NOMO-1 (cell line): ENCODE measurements around the gene ARHGEF16.

Experiments used
- DNase-seq, 2 experiments: peaks; one replicate each; lab custom pipeline; 2025; ENCODE audit not compliant: unreplicated experiment in 2 of 2; lab: John Stamatoyannopoulos, UW

Gene ARHGEF16

GRCh38 chr1:3511306-3511705 is 56.8 kb downstream of the ARHGEF16 start:
- DNase-seq, result no peak

GRCh38 chr1:3511856-3512255 is 57.4 kb downstream of the ARHGEF16 start:
- no peak for DNase-seq

- no peak for DNase-seq
These were observed 59.9 kb downstream of the ARHGEF16 start for GRCh38 chr1:3514404-3514803.

GRCh38 chr1:3515272-3515671 is 60.8 kb downstream of the ARHGEF16 start:
- DNase-seq, result no peak

GRCh38 chr1:3515774-3516480 is 61.5 kb downstream of the ARHGEF16 start:
- no peak for DNase-seq

GRCh38 chr1:3516481-3516869 is 62.0 kb downstream of the ARHGEF16 start:
- no peak for DNase-seq

- DNase-seq, result no peak
These were observed 62.6 kb downstream of the ARHGEF16 start for GRCh38 chr1:3516911-3517675.

- DNase-seq, result no peak
These were observed 63.8 kb downstream of the ARHGEF16 start for GRCh38 chr1:3518256-3518655.

GRCh38 chr1:3518756-3519155 is 64.3 kb downstream of the ARHGEF16 start:
- DNase-seq, result no peak

- DNase-seq, result no peak
These were observed 64.9 kb downstream of the ARHGEF16 start for GRCh38 chr1:3519301-3519885.

- no peak for DNase-seq
These were observed 66.2 kb downstream of the ARHGEF16 start for GRCh38 chr1:3520419-3521378.

- no peak for DNase-seq
These were observed 67.0 kb downstream of the ARHGEF16 start for GRCh38 chr1:3521426-3521825.

GRCh38 chr1:3522112-3522511 is 67.6 kb downstream of the ARHGEF16 start:
- no peak for DNase-seq

GRCh38 chr1:3522564-3523265 is 68.2 kb downstream of the ARHGEF16 start:
- no peak for DNase-seq

GRCh38 chr1:3523980-3524379 is 69.5 kb downstream of the ARHGEF16 start:
- no peak for DNase-seq

GRCh38 chr1:3524556-3525203 is 70.2 kb downstream of the ARHGEF16 start:
- no peak for DNase-seq

- DNase-seq, result no peak
These were observed 71.4 kb downstream of the ARHGEF16 start for GRCh38 chr1:3525551-3526482.

GRCh38 chr1:3527774-3528173 is 73.3 kb downstream of the ARHGEF16 start:
- no peak for DNase-seq
